Endothelial cell of umbilical vein (primary cell): ENCODE data around the gene KCNIP3.

Source experiments
- POLR2A ChIP-seq: IDR thresholded peaks from 2 replicates; pipeline ENCODE4 v1.6.1; 2012; ENCODE audit warnings: low read depth, mild to moderate bottlenecking, control low read depth, low read length
- POLR2AphosphoS5 ChIP-seq: IDR thresholded peaks from 2 replicates; pipeline ENCODE4 v1.6.1; 2012; ENCODE audit warnings: low read depth, mild to moderate bottlenecking, control low read depth, low read length, moderate library complexity; ENCODE audit not compliant: insufficient read depth
- TF ChIP-seq, protein P1 (sequence below), 2 donors: IDR thresholded peaks; 1 replicate in 1 of 2; 2 replicates in 1 of 2; pipeline ENCODE4 v1.5.1; 2011; ENCODE audit warnings: low read length in 2 of 2, mild to moderate bottlenecking in 2 of 2, moderate library complexity in 2 of 2, control low read depth in 1 of 2, inconsistent platforms in 1 of 2, low read depth in 1 of 2; ENCODE audit not compliant: insufficient read depth in 1 of 2; ENCODE audit errors: extremely low read depth in 1 of 2

GRCh38 chr2:95359031-95359430 lies 61.9 kb downstream of the KCNIP3 start:
- TF ChIP-seq POLR2A (no peak), POLR2AphosphoS5 (no peak)
- TF ChIP-seq, protein P1, sequence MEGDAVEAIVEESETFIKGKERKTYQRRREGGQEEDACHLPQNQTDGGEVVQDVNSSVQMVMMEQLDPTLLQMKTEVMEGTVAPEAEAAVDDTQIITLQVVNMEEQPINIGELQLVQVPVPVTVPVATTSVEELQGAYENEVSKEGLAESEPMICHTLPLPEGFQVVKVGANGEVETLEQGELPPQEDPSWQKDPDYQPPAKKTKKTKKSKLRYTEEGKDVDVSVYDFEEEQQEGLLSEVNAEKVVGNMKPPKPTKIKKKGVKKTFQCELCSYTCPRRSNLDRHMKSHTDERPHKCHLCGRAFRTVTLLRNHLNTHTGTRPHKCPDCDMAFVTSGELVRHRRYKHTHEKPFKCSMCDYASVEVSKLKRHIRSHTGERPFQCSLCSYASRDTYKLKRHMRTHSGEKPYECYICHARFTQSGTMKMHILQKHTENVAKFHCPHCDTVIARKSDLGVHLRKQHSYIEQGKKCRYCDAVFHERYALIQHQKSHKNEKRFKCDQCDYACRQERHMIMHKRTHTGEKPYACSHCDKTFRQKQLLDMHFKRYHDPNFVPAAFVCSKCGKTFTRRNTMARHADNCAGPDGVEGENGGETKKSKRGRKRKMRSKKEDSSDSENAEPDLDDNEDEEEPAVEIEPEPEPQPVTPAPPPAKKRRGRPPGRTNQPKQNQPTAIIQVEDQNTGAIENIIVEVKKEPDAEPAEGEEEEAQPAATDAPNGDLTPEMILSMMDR (IDR thresholded peaks at IDR 0.05; ENCODE audit: extremely low read depth in 1 of 2, insufficient read depth in 1 of 2, low read depth in 1 of 2, low read length in 2 of 2): no peak
